Pancreas (tissue), 10 donors: ENCODE results near the gene MTRFR. TPM values are rescaled to one million over a fixed set of nuclear protein-coding genes. Genes with fewer than 3 reads are reported as not detected.

Experiments used
- ATAC-seq, 4 donors: fragments of 200-7000 bp; cut with Tn5 transposase; one replicate each; pipeline versions ENCODE4 v1.8.0 to v1.9.1; 2020; ENCODE audit warnings: mild to moderate bottlenecking in 4 of 4, moderate library complexity in 4 of 4
- DNase-seq, 6 donors: peaks; one replicate each; pipeline ENCODE4 v3.0.0-alpha.2; 2020
- FAIRE-seq: peaks from 2 replicates; lab custom pipeline; 2012; peaks lifted over from hg19 to GRCh38; lab: Jason Lieb, UNC
- H3K27ac ChIP-seq, 4 donors: fragments of 200-600 bp; sonication (generic); 1 replicate in 3 of 4; 2 replicates in 1 of 4; pipeline versions ENCODE4 v1.5.0 to v1.8.0; 2020
- H3K27me3 ChIP-seq, 4 donors: fragments of 200-600 bp; one replicate each; pipeline ENCODE4 v1.8.0; 2021
- H3K36me3 ChIP-seq, 3 donors: fragments of 200-600 bp; sonication (generic) in 1 of 3; one replicate each; pipeline versions ENCODE4 v1.5.0 to v1.8.0; 2020 to 2021
- H3K4me1 ChIP-seq, 3 donors: fragments of 200-600 bp; one replicate each; pipeline ENCODE4 v1.8.0; 2021
- H3K4me3 ChIP-seq, 4 donors: fragments of 200-600 bp; sonication (generic) in 2 of 4; one replicate each; pipeline versions ENCODE4 v1.5.0 to v1.8.0; 2020 to 2021
- H3K9me3 ChIP-seq, 4 donors: fragments of 200-600 bp; one replicate each; pipeline ENCODE4 v1.8.0; 2021
- WGBS, 2 donors: extraction: QIAGEN DNeasy Blood & Tissue Kit; methylation state at CpG; one replicate each; pipeline ENCODE4 v1.1.7; 2013; 5-methylcytosine and 5-hydroxymethylcytosine counted together
- intact Hi-C, 3 donors: fragments of 100-400 bp; cut with DNase I; formaldehyde crosslinking; loops; one replicate each; pipeline versions ENCODE4 v1.11.1 to v1.14.2; 2022
- polyA plus RNA-seq, 2 donors: library from polyadenylated mRNA; stranded (reverse); fragments of 200-250 nt; gene quantifications; one replicate each; pipeline ENCODE4 v1.2.3, GENCODE V29; 2013
- total RNA-seq, 6 donors: library from RNA; stranded (reverse); fragmentation: NEBNext Ultra II Directional in 4 of 6; extraction: Animal tissue kit (Norgen Biotek cat#: 25700) in 4 of 6; gene quantifications; one replicate each; pipeline versions ENCODE4 v1.2.1 to v1.2.4, GENCODE V29; 2021 to 2023
- TF ChIP-seq, protein P1 (sequence below), 4 donors: fragments of 200-600 bp; sonication (generic) in 3 of 4; IDR thresholded peaks; one replicate each; pipeline versions ENCODE4 v1.5.0 to v1.8.0; 2021; ENCODE audit warnings: antibody characterized with exemption in 4 of 4
- donor health status: healthy with polysubstance abuse.
- donor health status: DM: no; HTN: no; CAD: no; lungs with moderate emphysema.
- donor health status: DM: no; HTN: no; CAD: no.
- donor health status: control.
- donor health status: control.
- donor health status: Bipolar disorder and iron deficiency.
- donor health status: DM: yes; HTN: yes; CAD: no.
- donor health status: DM: no; HTN: no; CAD: no.
- donor health status: DM: no; HTN: no; CAD: no.
- donor health status: DM: yes; HTN: yes; CAD: no.

Gene MTRFR
- total and polyA plus RNA-seq, 8 donors = 2.9 to 8.4 (median 4.4) TPM

DNA sequence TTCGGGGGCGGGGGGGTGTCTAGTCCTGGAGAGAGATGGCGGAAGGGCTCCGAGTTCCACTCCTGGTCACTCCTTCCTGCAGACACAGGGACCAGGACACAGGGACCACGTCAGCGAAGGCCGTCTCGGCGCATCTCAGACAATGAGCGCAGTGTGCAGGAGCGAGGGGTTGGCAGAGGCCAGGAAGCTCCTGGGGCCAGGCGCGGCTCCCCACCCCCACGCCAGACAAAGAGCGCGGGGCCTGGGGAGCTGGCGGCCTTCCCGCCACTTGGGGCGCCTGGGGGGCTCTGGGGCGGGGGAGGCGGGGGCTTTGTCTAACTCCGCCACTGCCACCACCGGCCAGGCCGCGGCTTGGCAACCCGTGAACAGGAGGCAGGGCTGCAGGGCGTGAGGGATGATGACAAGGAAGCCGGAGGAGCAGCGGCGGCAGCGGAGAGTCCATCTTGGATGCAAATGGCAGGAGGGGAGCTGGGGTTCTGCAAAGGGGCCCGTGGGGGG, 36.2 kb downstream of the MTRFR start:
- FAIRE-seq = no peak
- peak; percentile 51 to 88 (median 68) for DNase-seq
- ATAC-seq = peak; percentile 44 to 58 (median 54)
- Histone ChIP-seq H3K4me3 (peak overlapping the region; percentile 59 to 91 (median 81)), H3K27ac (peak overlapping the region; percentile 62 to 79 (median 69)), H3K27me3 (no peaks in the 10 kb centered on the region), H3K4me1 (peaks cover 0 to 4% (median 3%) of the 10 kb centered on the region in 3 donors), H3K9me3 (no peaks in the 10 kb centered on the region), H3K36me3 (no peaks in the 10 kb centered on the region)
- intact Hi-C loops = no loop called here
- TF ChIP-seq, protein P1, sequence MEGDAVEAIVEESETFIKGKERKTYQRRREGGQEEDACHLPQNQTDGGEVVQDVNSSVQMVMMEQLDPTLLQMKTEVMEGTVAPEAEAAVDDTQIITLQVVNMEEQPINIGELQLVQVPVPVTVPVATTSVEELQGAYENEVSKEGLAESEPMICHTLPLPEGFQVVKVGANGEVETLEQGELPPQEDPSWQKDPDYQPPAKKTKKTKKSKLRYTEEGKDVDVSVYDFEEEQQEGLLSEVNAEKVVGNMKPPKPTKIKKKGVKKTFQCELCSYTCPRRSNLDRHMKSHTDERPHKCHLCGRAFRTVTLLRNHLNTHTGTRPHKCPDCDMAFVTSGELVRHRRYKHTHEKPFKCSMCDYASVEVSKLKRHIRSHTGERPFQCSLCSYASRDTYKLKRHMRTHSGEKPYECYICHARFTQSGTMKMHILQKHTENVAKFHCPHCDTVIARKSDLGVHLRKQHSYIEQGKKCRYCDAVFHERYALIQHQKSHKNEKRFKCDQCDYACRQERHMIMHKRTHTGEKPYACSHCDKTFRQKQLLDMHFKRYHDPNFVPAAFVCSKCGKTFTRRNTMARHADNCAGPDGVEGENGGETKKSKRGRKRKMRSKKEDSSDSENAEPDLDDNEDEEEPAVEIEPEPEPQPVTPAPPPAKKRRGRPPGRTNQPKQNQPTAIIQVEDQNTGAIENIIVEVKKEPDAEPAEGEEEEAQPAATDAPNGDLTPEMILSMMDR (IDR thresholded peaks at IDR 0.05) = no peak
- WGBS, 2 donors = 34 to 41% methylated on average over 32 of the region's 32 CpGs

DNA sequence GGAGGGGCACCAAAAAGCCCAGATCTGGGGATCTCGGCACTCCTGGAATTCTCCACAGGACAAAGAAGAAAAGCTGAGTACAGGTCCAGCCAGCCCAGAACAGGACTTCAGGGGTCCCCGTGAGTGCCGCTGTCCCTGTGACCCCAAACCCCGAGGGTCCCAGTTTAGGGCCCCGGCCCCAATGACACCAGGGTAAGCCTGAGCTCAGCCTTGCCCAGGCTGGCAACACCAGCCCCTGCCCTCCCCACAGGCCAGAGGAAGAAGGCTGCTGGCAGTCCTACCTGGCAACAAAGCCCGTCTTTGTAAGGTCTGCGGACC, 36.6 kb downstream of the MTRFR start:
- TF ChIP-seq, protein P1 (IDR thresholded peaks at IDR 0.05) = no peak
- no peaks in the 10 kb centered on the region for H3K36me3 ChIP-seq
- WGBS, 2 donors = 5 to 6% methylated on average over 7 of the region's 7 CpGs
- no peaks in the 10 kb centered on the region for H3K27me3 ChIP-seq
- ATAC-seq = peak in 3 of 4 donors; percentile 5 to 40 (median 7)
- intact Hi-C loops = no loop called here
- peak overlapping the region; percentile 62 to 79 (median 69) for H3K27ac ChIP-seq
- FAIRE-seq = no peak
- no peaks in the 10 kb centered on the region for H3K9me3 ChIP-seq
- DNase-seq = peak in 1 of 6 donors; percentile 41
- peaks cover 0 to 4% (median 3%) of the 10 kb centered on the region in 3 donors for H3K4me1 ChIP-seq
- peak overlapping the region; percentile 59 to 91 (median 81) for H3K4me3 ChIP-seq

DNA sequence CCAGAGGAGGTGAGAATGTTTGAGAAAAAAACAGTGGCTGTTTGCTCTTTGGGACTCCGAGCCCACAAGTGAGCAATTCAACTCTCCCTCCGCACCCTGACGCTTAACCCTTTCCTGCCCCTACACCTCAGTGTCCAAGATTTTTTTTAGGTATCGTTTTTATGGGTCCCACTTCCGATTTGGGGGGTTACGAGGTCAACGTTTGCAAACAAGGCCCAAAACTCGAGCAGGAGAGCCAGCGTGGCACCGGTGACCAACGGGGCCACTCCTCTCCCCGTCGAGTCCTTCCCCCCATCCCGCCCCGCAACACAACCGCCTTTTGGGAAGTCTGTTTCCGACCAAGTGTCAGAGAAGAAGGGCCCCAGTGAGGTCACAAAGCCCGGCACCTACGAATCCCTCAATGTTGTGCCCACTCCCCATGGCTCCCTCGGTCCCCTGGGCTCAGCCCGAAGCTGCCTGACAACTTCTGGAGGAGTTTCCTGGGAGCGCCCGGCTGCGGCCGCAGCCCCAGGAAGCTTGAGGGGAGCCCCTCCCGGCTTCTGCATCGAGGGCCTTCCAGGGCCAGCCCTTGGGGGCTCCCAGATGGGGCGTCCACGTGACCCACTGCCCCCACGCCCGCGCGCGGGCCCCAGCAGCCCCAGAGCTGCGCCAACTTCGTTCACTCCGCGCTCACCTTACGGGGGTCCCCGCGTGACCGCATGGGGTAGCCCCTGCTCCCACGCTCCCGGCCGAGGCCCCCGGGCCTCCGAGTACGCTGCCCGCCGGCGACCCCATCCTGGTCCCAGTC, 37.2 kb downstream of the MTRFR start:
- Histone ChIP-seq H3K4me1 (peaks cover 0 to 4% (median 3%) of the 10 kb centered on the region in 3 donors), H3K4me3 (peak overlapping the region; percentile 59 to 91 (median 81)), H3K27ac (peak overlapping the region; percentile 62 to 79 (median 69)), H3K36me3 (no peaks in the 10 kb centered on the region), H3K27me3 (no peaks in the 10 kb centered on the region), H3K9me3 (no peaks in the 10 kb centered on the region)
- ATAC-seq (peak; percentile 3 to 12 (median 7)), DNase-seq (peak in 3 of 6 donors; percentile 46 to 81 (median 68)), FAIRE-seq (no peak)
- WGBS, 2 donors = 0 to 1% methylated on average over 40 to 51 of the region's 51 CpGs
- intact Hi-C loops = no loop called here
- TF ChIP-seq, protein P1 (IDR thresholded peaks at IDR 0.05) = no peak

GRCh38 chr12:123271001-123271668, 37.9 kb downstream of the MTRFR start:
- peak; percentile 65 to 90 (median 76) for DNase-seq
- WGBS, 2 donors = 1 to 3% methylated on average over 18 to 108 of the region's 108 CpGs
- TF ChIP-seq, protein P1 (IDR thresholded peaks at IDR 0.05) = peak in 3 of 4 donors; percentile 17 to 33 (median 22)
- no peak for FAIRE-seq
- Histone ChIP-seq H3K36me3 (no peaks in the 10 kb centered on the region), H3K9me3 (no peaks in the 10 kb centered on the region), H3K4me1 (peaks cover 0 to 4% (median 3%) of the 10 kb centered on the region in 3 donors), H3K27me3 (no peaks in the 10 kb centered on the region), H3K27ac (peak overlapping the region in 2 of 4 donors; percentile 58 to 79), H3K4me3 (peak overlapping the region; percentile 59 to 91 (median 81))
- intact Hi-C loops = no loop called here
- peak; percentile 71 to 81 (median 76) for ATAC-seq
